NCI-H2196 (cell line): Measurements from ENCODE around the gene SLC25A6.
"Not testable (repeated sequence)": the region's sequence is repeated elsewhere in the genome, so short reads cannot be mapped to it uniquely, and the experiment has no call there.

Experiments
- DNase-seq: peaks from one replicate; lab custom pipeline; 2025; ENCODE audit not compliant: unreplicated experiment; lab: John Stamatoyannopoulos, UW

SLC25A6 gene

DNA sequence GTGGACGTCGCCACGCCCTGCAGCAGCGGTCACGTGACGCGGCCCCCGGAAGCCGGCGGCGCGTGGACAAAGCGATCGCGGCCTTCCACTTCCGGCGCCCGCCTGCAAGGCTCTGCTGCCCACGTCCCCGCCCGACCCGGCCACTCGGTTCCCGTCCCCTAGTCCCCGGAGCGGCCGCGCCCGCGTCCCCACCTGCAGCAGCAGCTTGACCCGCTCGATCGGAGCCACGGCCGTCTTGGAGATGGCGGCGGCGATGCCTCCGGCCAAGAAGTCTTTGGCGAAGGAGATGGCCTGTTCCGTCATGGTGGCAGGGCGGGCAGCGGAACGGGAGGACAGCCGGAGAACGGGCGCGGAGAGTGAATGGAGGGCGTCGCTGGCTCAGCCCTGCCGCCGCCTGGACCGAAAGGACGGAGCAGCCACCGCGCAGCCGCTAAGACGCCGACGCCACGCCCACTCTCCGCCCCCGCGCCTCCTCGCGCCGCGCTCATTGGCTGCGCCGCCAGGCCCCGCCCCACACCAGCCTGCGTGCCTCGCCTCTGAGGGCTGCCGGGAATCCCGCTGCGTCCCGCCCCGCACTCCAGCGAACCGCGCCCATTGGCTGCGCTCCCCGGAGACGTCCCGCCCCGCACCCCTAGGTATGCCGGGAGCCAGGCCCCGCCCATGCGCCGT, at the start of gene SLC25A6:
TSS of gene SLC25A6 (minus strand) at position 407 of the 669 bp plus-strand sequence. CDS start at position 303, 104 bp downstream.
- no peak for DNase-seq

DNA sequence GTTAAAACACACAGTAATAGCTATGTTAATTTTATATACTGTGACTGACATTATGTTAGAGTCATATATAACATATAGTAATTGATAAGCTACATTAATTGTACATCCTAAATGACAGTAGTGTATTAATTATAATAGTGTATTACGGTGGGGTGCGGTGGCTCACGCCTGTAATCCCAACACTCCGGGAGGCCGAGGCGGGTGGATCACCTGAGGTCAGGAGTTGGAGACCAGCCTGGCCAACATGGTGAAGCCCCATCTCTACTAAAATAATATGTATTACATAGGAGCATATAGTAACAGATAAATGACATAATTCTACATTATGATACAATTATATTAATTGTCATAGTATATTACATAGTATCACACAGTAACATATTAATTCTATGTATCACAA, 48.6 kb upstream of the SLC25A6 start:
- DNase-seq, result no peak

DNA sequence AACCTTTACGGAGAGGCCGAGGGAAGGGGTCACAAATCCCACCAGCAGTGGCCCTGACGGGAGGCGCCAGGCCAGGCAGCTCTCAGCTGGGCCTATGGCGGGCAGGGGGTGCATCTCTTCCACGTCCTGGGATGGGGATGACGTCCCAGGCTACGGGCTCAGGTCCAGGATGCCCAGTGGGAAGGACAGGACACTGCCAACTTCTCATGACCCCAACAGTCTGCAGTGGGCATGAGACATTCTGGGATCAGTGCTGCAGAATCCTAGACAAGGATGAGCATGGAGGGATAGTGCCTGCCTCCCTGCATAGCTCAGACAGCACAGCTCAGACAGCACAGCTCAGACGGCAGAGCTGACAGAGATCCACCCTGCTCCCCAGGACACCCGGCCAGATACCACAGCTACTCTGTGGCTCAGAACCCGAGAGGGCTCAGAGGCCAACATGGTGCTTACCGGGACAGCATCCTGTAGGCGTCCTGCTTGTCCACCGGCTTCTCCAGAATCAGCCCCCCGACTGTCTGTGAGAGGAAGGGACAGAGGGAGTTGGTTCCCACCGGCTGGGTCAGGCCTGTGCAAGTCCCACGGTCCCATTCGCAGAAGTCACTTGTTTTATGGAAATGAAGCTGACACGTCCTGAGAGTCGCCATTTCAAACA, 43.5 kb upstream of the SLC25A6 start:
- no peak for DNase-seq

DNA sequence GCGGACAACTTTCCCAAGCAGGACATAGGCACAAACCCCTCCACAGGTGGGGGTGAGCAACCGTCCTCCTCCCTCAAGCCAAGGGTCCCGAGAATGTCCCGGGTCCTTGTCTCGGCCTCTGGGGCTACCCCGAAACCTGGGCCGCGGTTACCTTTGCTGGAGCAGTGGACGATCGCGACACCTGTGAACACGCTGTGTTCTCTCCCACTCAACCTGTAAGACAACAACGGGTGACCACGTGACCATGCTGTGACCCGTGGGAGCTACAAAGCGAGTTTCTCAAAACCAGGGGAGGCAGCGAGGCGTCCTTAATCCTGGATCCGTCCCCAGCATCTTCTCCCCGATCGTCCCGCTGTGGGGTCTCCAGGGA, 42.9 kb upstream of the SLC25A6 start:
- DNase-seq, result no peak

DNA sequence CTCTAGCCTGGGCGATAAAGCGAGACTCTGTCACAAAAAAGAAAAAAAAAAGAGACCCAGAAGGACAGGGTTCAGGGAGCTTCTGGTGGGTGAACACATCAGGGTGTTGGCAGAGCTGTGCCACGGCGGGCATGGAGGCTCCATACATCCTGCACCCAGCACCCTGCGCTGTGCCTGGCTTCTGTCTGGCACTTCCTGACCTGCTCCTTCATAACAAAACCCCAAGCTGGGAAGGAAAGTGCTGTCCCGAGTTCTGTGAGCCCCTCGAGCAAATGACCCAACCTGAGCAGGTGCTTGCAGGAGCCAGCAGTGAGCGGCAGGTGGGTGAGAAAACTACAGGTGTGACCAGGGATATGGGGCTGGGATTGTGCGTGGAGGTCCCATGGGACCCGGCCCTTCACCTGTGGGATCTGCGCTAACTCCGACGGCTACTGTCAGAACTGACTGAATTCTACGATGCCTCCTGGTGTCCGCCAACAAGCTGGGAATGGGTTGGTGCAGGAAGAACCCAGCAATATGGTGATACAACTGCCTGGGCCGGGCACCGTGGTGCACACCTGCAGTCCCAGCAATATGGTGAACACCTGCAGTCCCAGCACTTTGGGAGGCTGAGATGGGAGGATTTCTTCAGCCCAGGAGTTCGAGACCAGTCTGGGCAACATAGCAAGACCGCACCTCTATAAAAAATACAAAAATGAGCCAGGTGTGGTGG, 41.9 kb upstream of the SLC25A6 start:
- no peak for DNase-seq

DNA sequence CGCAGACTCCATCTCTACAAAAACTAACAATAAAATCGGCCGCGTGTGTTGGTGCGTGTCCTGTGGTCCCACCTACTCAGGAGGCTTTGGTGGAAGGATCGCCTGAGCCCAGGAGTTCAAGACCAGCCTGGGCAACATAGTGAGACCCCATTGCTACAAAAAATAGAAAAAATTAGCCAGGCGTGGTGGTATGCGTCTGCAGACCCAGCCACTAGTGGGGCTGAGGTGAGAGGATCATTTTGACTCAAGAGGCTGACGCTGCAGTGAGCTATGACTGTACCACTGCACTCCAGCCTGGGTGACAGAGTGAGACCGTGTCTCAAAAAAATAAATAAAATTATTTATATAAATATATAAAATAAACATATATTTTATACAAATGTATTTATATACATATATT, 38.5 kb upstream of the SLC25A6 start:
- no peak for DNase-seq

DNA sequence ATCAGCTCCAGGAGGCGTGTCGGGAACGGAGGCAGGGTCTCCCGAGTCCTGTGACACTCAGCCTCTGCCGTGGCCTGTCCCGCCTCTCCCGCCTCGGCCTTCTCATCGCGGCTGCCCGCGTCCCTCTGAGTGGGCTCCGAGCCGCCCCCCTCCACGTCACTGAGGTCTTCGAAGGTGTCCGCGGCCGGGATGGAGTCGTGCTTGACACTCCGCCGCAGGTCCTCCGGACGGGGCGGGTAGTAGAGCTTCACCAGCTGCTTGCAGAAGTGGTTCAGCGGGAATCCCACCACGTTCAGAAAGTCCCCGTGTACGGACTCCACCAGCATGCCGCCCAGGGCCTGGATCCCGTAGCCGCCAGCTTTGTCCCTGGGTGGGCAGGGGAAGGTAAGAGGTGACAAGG, 35.8 kb upstream of the SLC25A6 start:
- DNase-seq, result no peak

DNA sequence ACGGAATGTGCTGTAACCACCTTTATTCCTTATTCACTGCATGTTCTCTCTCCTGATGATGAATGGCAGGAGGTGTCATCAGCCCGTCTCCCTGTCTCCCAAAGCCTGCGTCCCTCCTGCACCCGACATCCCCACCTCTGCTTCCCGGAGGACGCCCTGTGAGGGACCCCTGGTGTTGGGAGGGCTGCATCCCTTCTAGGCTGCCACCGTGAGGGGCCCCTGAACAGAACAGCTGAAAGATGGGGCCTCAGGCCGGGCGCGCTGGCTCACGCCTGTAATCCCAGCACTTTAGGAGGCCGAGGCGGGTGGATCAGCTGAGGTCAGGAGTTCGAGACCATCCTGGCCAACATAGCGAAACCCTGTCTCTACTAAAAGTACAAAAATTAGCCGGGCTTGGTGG, 34.4 kb upstream of the SLC25A6 start:
- DNase-seq, result not testable (repeated sequence)

DNA sequence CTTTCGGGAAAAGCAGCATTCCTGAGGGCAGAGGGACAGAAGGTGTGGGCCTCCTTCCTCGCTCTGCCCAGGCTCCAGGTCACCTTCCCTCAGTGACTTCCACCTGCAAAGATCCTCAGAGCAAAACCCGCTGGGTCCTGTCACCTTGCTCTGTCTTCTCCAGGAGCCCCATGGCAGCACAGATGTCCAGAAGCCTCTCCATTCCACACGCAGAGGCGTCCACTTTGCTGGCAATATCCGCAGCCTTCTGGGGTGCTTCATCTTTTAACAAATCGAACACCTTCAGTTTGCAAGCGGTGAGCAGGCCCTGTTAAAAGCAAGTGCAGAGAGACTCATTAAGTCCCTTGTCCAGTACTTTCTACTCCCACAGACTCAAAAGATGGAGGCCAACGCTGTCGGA, 33.5 kb upstream of the SLC25A6 start:
- DNase-seq, result no peak

DNA sequence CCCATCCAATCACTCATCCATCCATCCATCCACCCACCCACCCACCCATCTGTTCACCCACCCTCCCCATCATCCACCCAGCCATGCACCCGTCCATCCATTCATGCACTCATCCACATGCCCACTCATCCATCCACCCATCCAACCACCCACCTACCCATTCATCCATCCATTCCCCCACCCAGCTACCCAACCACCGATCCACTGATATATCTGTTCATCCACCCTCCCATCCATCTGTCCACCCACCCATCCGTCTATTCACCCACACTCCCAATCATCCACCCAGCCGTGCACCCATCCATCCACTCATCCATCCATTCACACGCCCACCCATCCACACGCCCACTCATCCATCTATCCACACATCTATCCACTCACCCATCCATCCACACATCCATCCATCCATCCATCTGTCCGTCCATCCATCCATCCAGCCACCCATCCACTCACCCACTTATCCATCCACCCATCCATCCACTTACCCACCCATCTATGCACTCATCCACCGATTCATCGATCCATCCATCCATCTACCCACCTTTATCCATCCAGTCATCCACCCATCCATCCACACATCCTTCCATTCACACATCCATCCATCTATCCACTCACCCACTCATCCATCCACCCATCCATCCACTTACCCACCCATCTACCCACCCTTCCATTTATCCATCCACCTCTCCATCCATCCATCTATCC, 32.4 kb upstream of the SLC25A6 start:
- no peak for DNase-seq

DNA sequence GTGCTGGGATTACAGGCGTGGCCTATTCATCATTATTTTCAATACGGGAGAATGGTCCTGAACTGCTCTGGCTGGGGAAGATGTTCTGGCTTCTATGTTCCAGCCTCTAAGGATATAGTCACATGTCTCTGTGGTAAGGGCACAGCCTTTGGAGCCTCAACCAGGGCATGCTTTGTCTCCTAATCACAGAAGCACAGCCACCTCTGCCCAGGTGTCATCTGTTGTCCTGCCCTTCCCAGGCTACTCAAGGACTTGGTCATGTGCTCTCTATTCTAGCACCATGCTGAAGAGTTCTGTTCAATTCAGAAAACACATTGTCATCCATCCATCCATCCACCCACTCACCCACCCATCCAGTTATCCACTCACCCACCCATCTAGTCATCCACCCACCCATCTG, 31.3 kb upstream of the SLC25A6 start:
- no peak for DNase-seq

DNA sequence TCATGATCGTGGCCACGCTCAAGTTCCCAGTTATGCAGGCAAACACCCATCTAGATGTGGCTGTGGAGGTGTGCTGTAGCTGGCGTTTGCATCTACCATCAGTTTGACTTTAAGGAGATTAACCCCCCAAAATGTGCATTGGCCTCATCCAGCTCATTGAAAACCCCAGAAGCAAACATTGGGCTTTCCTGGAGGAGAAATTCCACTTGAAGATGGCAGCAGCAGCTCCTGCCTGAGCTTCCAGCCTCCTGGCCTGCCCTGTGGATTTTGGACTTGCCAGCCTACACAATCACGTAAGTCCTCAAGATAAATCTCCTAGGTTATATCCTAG, 30.2 kb upstream of the SLC25A6 start:
- no peak for DNase-seq

DNA sequence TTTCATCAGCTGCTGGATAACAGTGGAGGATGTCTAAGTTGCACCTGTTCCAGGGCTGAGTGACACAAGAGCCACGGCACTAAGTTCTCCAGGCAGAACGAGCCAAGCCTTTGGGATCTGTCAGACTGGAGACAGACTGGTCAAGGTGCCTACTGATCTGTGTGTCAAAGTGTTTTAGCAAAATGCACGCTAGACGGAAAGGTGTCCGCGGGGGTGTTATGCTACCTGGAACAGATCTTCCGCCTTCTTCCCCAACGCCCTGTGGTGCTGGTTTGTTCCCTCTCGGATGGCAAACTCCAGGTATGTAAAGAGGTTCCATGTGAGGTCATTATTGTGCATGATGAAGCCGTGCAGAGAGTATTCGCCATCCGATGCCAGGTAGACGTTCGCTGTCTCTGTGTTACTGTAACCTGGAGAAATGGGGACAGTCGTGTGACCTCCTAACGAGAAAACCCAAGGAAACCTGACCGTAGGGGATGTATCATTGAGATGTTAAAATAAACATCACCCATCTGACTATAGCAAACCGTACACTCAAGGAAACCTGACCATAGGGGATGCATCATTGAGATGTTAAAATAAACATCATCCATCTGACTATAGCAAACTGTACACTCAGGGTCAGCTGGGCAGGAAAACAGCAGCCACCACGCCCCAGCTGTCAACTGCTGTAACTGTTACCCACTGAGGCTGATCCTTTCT, 29.7 kb upstream of the SLC25A6 start:
- no peak for DNase-seq

DNA sequence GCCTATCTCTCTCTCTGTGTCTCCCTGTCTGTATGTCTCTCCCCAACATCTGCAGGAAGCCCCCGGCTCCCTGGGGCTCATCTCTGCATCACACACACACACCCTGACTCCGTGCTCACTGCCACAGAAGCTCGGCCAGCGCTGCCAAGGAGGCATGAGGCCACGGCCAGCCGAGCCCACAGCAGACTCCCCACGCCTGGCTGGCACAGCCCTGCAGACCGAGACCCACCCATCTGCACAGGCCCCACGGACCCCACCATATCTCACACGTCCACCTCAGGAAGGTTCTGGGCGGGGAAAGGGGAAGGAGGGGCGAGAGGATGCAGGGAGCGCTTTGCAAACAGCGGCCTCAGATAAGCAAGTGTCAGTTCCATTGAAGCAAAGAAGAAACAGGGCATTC, 28.5 kb upstream of the SLC25A6 start:
- DNase-seq, result no peak

DNA sequence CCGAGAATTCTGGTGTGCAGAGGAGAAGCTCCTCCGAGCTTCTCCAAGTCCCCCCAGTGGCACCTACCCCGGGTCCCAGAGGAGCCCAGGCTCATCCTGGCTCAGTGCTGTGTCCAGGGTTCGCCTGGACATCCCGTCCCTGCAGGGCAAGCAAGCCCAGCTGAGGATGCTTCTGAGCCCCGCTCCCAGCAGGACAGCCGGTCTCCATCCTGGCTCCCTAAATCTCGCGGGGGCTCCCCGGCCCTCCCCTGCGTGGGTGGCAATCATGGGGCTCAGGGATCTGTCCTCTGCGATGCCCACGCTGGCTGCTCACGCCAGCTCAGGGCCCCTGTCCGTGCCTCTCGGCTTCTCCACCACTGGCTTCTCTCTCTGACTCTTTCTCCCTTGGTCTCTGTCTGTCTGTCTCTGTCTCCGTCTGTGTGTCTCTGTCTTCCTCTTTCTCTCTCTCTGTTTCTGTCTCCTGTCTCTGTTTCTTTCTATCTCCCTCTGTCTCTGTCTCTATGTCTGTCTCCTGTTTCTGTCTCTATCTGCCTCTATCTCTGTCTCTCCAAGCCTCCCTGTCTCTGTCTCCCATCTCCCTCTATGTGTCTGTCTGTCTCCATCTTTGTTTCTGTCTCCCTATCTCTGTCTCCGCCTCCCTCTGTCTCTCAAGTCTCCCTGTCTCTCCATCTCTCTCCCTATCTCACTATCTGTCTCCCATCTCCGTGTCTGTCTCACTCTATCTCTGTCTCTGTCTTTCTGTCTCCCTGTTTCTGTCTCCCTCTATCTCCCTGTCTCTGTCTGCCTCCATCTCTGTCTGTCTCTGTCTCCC, 27.8 kb upstream of the SLC25A6 start:
- DNase-seq, result no peak

DNA sequence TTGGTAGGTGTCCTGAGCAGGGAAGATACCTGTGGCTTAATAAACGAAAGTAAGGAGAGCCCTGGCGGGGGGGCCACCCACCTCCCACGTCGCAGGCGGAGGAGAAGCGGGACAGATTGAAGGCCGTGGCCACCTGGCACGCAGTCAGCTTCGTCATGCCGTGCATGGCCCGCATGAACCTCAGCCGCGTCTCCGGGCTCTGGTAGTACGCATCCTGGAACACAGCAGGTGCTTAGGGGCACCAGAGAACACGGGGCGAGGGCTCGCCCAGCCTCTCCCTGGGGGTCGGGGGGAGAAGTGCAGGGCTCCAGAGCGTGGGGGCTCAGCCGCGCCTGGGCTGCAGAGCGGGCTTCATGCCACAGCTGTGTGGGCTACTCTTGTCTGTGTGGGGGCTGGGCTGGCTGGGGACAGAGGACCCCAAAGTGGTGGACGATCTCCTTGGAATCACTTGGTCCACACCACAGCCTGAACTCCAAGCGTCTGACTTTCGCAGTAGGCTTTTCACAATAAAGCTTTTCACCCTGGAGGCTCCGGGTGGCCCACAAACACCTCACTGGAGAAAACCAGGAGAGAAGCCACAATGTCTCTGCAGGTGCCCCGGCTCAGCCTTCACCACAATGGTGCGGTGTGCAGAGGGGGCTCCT, 27.1 kb upstream of the SLC25A6 start:
- no peak for DNase-seq

DNA sequence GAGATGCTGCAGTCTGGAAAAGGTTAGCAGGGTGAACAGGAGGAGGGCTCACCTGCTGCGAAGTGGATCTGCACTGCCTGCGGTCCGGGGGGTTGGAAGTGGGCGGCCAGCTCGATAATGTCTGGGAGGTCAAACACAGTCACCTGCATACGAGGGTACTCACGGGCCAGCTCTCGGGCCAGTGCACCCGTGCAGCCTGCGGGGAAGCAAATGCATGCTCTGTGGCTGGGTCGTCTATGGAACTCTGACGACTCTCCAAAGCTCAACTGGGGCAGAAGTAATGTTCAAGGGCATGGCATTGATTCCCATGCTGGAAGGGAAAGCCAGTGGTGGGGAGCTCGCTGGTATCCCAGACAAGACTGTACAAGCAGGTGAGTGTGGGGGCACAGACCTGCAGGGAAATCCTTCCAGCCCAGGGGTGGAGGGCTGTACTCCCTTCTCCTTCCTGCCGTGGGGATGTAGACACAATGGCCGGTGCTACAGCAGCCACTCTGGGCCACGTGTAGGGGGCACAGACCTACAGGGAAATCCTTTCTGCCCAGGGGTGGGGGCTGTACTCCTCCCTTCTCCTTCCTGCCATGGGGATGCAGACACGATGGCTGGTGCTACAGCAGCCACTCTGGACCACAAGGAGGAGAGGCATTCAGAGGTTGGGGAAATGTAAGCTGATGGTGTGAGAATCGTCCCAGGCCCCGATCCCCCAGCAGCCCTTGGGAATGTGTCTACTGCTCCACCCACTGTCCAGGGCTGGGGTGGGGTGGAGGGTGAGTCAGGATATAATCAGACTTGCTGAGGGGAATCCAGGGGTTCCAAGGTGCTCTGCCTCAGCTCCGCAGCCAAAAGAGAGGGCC, 26.2 kb upstream of the SLC25A6 start:
- DNase-seq, result no peak

DNA sequence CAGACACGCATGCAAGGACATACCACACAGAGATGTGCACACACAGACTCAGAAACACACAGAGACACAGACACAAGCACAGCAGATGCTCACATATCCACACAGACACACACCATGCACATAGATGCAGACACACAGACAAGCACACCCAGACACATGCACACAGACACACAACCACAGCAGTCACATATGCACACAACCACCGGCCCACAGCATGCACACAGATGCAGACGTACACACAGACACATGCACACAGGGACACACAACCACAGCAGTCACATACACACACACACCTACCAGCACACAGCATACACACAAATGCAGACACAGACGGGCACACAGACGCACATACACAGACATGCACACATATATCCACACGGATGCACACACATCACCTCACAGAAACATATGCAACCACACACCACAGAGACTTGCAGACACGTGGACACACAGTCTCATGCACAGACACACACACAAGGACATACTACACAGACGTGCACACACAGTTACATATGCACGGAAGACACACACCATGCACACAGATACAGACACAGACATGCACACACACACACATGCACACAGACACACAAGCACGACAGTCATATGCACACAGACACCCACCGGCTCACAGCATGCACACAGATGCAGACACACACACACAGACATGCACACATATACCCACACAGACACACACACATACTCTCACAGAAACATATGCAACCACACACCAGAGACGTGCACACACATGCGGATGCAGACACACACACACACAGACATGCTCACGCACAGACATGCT, 25.2 kb upstream of the SLC25A6 start:
- DNase-seq, result no peak
